GM18858 (cell line): ENCODE measurements around the gene LHX3.

ENCODE experiments used
- ATAC-seq: cut with Tn5 transposase; IDR thresholded peaks from one replicate; pipeline ENCODE4 v1.9.1; 2021; ENCODE audit not compliant: unreplicated experiment

LHX3 gene

GRCh38 chr9:136204838-136205706 lies at the start of gene LHX3:
Gene LHX3 (minus strand): TSS chr9:136205128. CDS start chr9:136205012, 116 bp downstream.
- no peak for ATAC-seq

- ATAC-seq: no peak
Observed at GRCh38 chr9:136253246-136254130, 48.6 kb upstream of the LHX3 start.

- ATAC-seq: no peak
Observed at GRCh38 chr9:136252846-136253245, 47.9 kb upstream of the LHX3 start.

- no peak for ATAC-seq
Observed at GRCh38 chr9:136252281-136252680, 47.4 kb upstream of the LHX3 start.

GRCh38 chr9:136251264-136252115 lies 46.6 kb upstream of the LHX3 start:
- no peak for ATAC-seq

- ATAC-seq: no peak
Observed at GRCh38 chr9:136250676-136251075, 45.7 kb upstream of the LHX3 start.

GRCh38 chr9:136249877-136250559 lies 45.1 kb upstream of the LHX3 start:
- no peak for ATAC-seq

- ATAC-seq: no peak
Observed at GRCh38 chr9:136248951-136249876, 44.3 kb upstream of the LHX3 start.

- no peak for ATAC-seq
Observed at GRCh38 chr9:136247947-136248637, 43.2 kb upstream of the LHX3 start.

GRCh38 chr9:136247551-136247916 lies 42.6 kb upstream of the LHX3 start:
- ATAC-seq: no peak

GRCh38 chr9:136246849-136247550 lies 42.1 kb upstream of the LHX3 start:
- ATAC-seq: no peak

GRCh38 chr9:136245219-136246150 lies 40.6 kb upstream of the LHX3 start, which contains the start of gene QSOX2:
Gene QSOX2 (minus strand): TSS chr9:136245812. CDS start chr9:136245803, 9 bp downstream.
- ATAC-seq: no peak

- no peak for ATAC-seq
Observed at GRCh38 chr9:136244969-136245218, 40.0 kb upstream of the LHX3 start.

- peak; percentile 29 for ATAC-seq
Observed at GRCh38 chr9:136244122-136244968, 39.4 kb upstream of the LHX3 start.

GRCh38 chr9:136243631-136244030 lies 38.7 kb upstream of the LHX3 start:
- no peak for ATAC-seq

- no peak for ATAC-seq
Observed at GRCh38 chr9:136242918-136243525, 38.1 kb upstream of the LHX3 start.
